ENCODE measurements around the gene ZNF598. TPM values are rescaled to one million over a fixed set of nuclear protein-coding genes. Genes with fewer than 3 reads are reported as not detected.

ZNF598 gene
- total and polyA plus RNA-seq, 10 of the 15 experiments (the other 5 are each of a cell fraction or from before 2014, with no cell fraction given), result 0.08 to 74.0 (median 14.4) TPM

DNA sequence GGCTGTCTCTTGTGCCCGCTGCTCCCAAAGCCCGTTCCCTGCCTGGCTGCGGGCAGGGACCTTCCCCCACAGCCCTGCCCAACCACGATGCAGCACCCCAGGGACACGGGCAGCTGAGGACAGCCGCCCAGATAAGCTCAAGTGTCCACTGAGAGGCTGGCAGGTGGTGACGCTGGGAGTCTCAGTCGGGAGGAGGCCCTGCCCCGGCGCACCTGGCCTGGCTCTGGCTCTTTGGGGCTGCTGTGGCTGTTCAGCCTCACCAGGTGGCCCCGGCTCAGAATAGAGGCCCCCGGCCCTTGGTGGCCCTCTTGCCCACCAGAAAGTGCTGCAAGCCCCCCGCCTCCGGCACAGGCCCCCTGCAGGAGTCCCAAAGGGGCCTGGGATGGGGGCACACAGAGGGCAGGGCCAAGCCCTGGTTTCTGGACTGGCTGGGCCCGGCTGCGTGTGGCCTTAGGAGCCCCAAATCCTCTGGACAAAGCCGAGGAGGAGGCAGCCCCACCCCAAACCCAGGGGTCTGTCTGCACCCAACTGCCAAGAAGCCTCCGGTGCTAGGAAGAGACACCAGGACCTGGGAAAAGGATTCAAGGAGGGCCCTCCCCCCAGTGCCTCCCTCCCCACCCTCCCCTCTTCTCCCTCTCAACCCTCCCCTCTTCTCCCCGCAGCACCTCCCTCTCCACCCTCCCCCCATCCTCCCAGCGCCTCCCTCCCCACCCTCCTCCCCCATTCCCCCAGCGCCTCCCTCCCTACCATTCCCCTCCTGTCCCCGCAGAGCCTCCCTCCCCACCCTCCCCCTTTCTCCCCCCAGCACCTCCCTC lies 32.8 kb upstream of the ZNF598 start (continued):
- TF ChIP-seq, protein P1, sequence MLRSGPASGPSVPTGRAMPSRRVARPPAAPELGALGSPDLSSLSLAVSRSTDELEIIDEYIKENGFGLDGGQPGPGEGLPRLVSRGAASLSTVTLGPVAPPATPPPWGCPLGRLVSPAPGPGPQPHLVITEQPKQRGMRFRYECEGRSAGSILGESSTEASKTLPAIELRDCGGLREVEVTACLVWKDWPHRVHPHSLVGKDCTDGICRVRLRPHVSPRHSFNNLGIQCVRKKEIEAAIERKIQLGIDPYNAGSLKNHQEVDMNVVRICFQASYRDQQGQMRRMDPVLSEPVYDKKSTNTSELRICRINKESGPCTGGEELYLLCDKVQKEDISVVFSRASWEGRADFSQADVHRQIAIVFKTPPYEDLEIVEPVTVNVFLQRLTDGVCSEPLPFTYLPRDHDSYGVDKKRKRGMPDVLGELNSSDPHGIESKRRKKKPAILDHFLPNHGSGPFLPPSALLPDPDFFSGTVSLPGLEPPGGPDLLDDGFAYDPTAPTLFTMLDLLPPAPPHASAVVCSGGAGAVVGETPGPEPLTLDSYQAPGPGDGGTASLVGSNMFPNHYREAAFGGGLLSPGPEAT (IDR thresholded peaks at IDR 0.05; ENCODE audit: low read depth), result no peak
- no peak for TF ChIP-seq NBN (IDR thresholded peaks at IDR 0.05)

DNA sequence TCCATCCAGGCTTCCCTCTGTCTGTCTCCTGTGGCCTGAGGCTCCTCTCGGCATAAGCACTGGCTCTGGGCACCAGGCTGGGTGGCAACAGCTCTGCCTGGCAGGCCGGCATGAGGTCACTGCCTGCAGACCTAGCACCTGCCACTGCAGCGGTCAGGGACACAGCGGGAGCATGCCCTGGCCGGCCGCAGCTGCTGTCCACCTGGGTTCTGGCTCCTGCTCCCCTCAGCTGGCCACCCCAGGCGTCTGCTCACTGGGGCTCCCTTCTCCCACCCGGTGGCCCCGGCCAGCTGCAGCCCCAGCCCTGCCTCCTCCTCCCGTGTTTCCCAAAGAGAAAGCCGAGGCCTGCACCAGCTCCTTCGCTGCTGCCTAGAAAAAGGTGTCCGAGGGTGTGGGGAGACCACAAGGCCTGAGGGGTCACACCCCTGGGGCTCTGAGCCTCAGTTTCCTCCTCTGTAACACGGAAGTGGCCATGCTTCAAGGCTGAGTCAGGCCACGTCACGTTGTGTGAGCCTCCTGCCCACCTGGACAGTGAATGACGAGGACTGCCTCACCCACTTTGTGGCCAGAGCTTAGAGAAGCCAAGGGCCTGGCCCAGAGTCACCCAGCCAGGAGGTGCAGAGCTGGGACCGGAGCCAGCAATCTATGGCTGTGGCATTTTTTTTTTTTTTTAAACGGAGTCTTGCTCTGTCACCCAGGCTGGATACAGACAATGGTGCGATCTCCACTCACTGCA lies 31.3 kb upstream of the ZNF598 start:
- no peaks in the 10 kb centered on the region for H4K20me1 ChIP-seq (ENCODE audit: control insufficient read depth, insufficient read depth)
- no peaks in the 10 kb centered on the region for H3K9me3 ChIP-seq (replicated peaks; ENCODE audit: control insufficient read depth, insufficient read depth, low read length)
- no peak for DNase-seq (ENCODE audit: low read depth, low spot score)
- H3K27ac ChIP-seq (ENCODE audit: control insufficient read depth, insufficient read depth), result no peak overlapping the region
- BruUV-seq (replicated peaks), result no TSS peak
- H3K36me3 ChIP-seq (ENCODE audit: control insufficient read depth in 2 of 2, insufficient read depth in 2 of 2, low read length in 1 of 2), result peaks cover 0 to 1% of the 10 kb centered on the region in 2 experiments; a peak in 2 of 4 replicates
- SMC1A ChIA-PET (ENCODE audit: uncharacterized antibody, unreplicated experiment), result no interaction called here
- in situ Hi-C loops (cut with MboI) (no loop called here), intact Hi-C loops (cut with micrococcal nuclease; ENCODE audit: unreplicated experiment) (no loop called here)
- ATAC-seq, result no peak
- H3K27me3 ChIP-seq (replicated peaks in 1 of 2; ENCODE audit: control insufficient read depth in 2 of 2, insufficient read depth in 2 of 2, low read length in 1 of 2), result no peaks in the 10 kb centered on the region
- RAD21 ChIA-PET (ENCODE audit: unreplicated experiment), result no interaction called here
- no peak overlapping the region for H2AFZ ChIP-seq (ENCODE audit: control insufficient read depth, low read depth, low read length)
- CTCF ChIA-PET, result interaction anchor here (0.6 kb wide), 1 partner anchor 100 kb away, joined by 3 read pairs; no protein-coding TSS in a partner anchor
- no peak for FAIRE-seq
- H3K79me2 ChIP-seq (ENCODE audit: control insufficient read depth, insufficient read depth, low read length), result no peaks in the 10 kb centered on the region
- POLR2A ChIA-PET, result no interaction called here
- peaks cover 18% of the 10 kb centered on the region for H3K4me1 ChIP-seq (ENCODE audit: control insufficient read depth, insufficient read depth, low read length)
- 79% methylated on average over 19 of the region's 20 CpGs for WGBS (ENCODE audit: insufficient coverage, insufficient replicate concordance, low lambda C conversion rate, missing lambda C conversion rate)
- H3K4me2 ChIP-seq (ENCODE audit: control insufficient read depth, insufficient read depth), result no peak overlapping the region
- no peak overlapping the region for H3K4me3 ChIP-seq
- no peak overlapping the region for H3K9ac ChIP-seq (ENCODE audit: control insufficient read depth, insufficient read depth, low read length)
- TF ChIP-seq EGR1 (IDR thresholded peaks at IDR 0.05; ENCODE audit: borderline replicate concordance in 1 of 2, low read depth in 2 of 2, low read length in 2 of 2) (no peak), KAT2A (conservative IDR thresholded peaks at IDR 0.05; ENCODE audit: control insufficient read depth, low read depth, low read length) (no peak), BRCA1 (IDR thresholded peaks at IDR 0.05; ENCODE audit: low read depth, low read length) (no peak), CREM (IDR thresholded peaks at IDR 0.05; ENCODE audit: low read depth) (no peak), SP1 (IDR thresholded peaks at IDR 0.05; ENCODE audit: low read depth, low read length) (no peak), ZNF274 (IDR thresholded peaks at IDR 0.05; ENCODE audit: insufficient read depth, insufficient read length) (no peak), CBFB (IDR thresholded peaks at IDR 0.05; ENCODE audit: low read depth) (no peak), SPI1 (IDR thresholded peaks at IDR 0.05; ENCODE audit: borderline replicate concordance, insufficient read depth, low read depth, low read length) (no peak), ZNF207 (IDR thresholded peaks at IDR 0.05; ENCODE audit: borderline replicate concordance) (no peak), NR2C1 (IDR thresholded peaks at IDR 0.05) (no peak)
- TF ChIP-seq, protein P2, sequence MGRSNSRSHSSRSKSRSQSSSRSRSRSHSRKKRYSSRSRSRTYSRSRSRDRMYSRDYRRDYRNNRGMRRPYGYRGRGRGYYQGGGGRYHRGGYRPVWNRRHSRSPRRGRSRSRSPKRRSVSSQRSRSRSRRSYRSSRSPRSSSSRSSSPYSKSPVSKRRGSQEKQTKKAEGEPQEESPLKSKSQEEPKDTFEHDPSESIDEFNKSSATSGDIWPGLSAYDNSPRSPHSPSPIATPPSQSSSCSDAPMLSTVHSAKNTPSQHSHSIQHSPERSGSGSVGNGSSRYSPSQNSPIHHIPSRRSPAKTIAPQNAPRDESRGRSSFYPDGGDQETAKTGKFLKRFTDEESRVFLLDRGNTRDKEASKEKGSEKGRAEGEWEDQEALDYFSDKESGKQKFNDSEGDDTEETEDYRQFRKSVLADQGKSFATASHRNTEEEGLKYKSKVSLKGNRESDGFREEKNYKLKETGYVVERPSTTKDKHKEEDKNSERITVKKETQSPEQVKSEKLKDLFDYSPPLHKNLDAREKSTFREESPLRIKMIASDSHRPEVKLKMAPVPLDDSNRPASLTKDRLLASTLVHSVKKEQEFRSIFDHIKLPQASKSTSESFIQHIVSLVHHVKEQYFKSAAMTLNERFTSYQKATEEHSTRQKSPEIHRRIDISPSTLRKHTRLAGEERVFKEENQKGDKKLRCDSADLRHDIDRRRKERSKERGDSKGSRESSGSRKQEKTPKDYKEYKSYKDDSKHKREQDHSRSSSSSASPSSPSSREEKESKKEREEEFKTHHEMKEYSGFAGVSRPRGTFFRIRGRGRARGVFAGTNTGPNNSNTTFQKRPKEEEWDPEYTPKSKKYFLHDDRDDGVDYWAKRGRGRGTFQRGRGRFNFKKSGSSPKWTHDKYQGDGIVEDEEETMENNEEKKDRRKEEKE (IDR thresholded peaks at IDR 0.05), result no peak
- TF ChIP-seq, protein P3, sequence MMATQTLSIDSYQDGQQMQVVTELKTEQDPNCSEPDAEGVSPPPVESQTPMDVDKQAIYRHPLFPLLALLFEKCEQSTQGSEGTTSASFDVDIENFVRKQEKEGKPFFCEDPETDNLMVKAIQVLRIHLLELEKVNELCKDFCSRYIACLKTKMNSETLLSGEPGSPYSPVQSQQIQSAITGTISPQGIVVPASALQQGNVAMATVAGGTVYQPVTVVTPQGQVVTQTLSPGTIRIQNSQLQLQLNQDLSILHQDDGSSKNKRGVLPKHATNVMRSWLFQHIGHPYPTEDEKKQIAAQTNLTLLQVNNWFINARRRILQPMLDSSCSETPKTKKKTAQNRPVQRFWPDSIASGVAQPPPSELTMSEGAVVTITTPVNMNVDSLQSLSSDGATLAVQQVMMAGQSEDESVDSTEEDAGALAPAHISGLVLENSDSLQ (IDR thresholded peaks at IDR 0.05), result no peak
